ENCODE results near the gene AXIN1.
"Not testable (repeated sequence)": the region's sequence is repeated elsewhere in the genome, so short reads cannot be mapped to it uniquely, and the experiment has no call there.

The AXIN1 gene

DNA sequence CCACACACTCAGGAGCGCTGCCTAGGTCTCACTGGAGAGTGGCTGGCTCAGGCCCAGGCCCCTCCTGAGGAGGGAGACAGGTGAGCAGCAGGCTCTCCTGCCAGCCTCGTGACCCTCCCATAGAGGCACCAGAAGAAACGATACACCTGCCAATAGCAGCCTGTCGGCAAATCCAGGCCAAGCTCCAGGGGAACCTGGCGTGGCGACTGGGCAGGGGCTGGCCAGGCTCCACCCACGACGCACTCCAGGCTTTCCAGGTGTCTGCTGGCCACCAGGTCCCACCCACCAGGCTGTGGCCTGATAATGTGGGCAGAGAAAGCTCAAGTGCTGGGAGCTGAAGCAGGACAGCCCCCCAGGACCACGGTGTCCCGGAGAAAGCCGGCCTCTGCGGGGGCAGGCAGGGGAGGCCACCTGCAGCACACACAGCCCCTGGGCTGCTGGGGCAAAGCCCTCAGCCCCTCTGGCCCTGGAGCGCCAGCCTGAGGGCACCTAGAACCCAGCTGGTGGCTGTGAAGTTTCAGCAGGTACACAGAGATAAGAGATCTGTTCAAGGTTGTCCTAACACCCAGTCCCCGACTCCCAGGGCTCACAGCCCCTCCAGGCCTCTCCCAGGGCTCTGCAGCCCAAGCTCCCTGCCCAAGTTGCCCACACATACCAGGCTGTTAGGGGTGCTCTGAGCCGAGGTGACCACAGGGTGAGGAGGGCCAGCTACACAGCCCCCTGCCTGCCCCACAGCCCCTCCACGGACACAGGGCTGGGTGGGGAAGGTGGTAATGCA lies 26.8 kb upstream of the AXIN1 start:
- Histone ChIP-seq H3K27ac (ENCODE audit: low read depth, low read length) (no peak overlapping the region), H3K4me1 (ENCODE audit: control insufficient read depth, insufficient read depth, low read length) (peaks cover 2% of the 10 kb centered on the region), H3K27me3 (ENCODE audit: control insufficient read depth, insufficient read depth, low read length) (no peaks in the 10 kb centered on the region), H3K4me3 (ENCODE audit: low read length) (peak overlapping the region; percentile 4), H3K9ac (ENCODE audit: low read length) (no peak overlapping the region), H3K36me3 (ENCODE audit: control insufficient read depth, insufficient read depth, low read length) (peaks cover 13% of the 10 kb centered on the region)

DNA sequence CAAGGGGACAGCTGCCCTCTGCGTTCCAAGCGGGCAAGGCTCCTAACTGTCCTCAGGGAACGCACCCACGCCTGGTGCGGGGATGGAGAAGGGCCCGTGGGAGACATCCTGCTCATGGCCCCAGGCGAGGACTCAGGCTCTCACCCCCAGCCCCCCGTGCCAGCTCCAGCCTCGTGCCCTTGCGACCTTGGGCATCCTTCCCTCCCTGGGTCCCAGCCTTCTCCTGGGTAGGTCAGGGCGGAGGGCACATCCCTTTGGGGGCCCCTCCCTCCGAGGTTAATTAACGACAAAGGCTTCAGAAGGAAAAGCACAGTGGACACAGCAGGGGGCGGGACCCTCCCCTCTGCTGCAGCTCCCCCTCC lies 26.3 kb upstream of the AXIN1 start:
- no peak overlapping the region for H3K4me3 ChIP-seq (ENCODE audit: low read length)
- no peak overlapping the region for H3K9ac ChIP-seq (ENCODE audit: low read length)
- H3K4me1 ChIP-seq (ENCODE audit: control insufficient read depth, insufficient read depth, low read length): peaks cover 2% of the 10 kb centered on the region
- peaks cover 16% of the 10 kb centered on the region for H3K36me3 ChIP-seq (ENCODE audit: control insufficient read depth, insufficient read depth, low read length)
- no peak overlapping the region for H3K27ac ChIP-seq (ENCODE audit: low read depth, low read length)
- no peaks in the 10 kb centered on the region for H3K27me3 ChIP-seq (ENCODE audit: control insufficient read depth, insufficient read depth, low read length)

DNA sequence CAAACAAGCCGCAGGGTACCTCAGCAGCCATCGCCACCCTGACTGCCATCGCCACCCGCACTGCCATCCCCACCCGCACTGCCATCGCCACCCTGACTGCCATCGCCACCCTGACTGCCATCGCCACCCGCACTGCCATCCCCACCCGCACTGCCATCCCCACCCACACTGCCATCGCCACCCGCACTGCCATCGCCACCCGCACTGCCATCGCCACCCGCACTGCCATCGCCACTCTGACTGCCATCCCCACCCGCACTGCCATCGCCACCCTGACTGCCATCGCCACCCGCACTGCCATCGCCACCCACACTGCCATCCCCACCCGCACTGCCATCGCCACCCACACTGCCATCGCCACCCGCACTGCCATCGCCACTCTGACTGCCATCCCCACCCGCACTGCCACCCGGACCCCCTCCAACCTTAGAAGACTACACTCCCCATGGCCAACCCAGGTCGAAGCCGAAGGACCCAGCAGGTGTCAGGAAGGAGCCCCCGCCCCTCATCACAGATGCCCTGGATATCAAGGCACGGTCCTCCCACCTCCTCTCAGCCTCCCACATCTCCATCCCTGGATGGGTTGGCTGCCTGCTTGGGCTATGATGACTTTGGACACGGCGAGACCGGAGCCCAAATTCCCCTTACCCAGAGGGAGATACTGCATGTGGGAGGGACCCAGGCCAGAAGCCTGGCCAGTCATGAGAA lies 25.7 kb upstream of the AXIN1 start:
- H3K36me3 ChIP-seq (ENCODE audit: control insufficient read depth, insufficient read depth, low read length): peaks cover 17% of the 10 kb centered on the region
- not testable (repeated sequence) for H3K27ac ChIP-seq (ENCODE audit: low read depth, low read length); H3K4me1 ChIP-seq (ENCODE audit: control insufficient read depth, insufficient read depth, low read length); H3K9ac ChIP-seq (ENCODE audit: low read length); H3K27me3 ChIP-seq (ENCODE audit: control insufficient read depth, insufficient read depth, low read length); H3K4me3 ChIP-seq (ENCODE audit: low read length)

GRCh38 chr16:377419-377951 lies 25.0 kb upstream of the AXIN1 start:
- Histone ChIP-seq H3K4me1 (ENCODE audit: control insufficient read depth, insufficient read depth, low read length) (peaks cover 2% of the 10 kb centered on the region), H3K9ac (ENCODE audit: low read length) (no peak overlapping the region), H3K36me3 (ENCODE audit: control insufficient read depth, insufficient read depth, low read length) (peaks cover 21% of the 10 kb centered on the region), H3K4me3 (ENCODE audit: low read length) (no peak overlapping the region), H3K27me3 (ENCODE audit: control insufficient read depth, insufficient read depth, low read length) (no peaks in the 10 kb centered on the region), H3K27ac (ENCODE audit: low read depth, low read length) (no peak overlapping the region)

DNA sequence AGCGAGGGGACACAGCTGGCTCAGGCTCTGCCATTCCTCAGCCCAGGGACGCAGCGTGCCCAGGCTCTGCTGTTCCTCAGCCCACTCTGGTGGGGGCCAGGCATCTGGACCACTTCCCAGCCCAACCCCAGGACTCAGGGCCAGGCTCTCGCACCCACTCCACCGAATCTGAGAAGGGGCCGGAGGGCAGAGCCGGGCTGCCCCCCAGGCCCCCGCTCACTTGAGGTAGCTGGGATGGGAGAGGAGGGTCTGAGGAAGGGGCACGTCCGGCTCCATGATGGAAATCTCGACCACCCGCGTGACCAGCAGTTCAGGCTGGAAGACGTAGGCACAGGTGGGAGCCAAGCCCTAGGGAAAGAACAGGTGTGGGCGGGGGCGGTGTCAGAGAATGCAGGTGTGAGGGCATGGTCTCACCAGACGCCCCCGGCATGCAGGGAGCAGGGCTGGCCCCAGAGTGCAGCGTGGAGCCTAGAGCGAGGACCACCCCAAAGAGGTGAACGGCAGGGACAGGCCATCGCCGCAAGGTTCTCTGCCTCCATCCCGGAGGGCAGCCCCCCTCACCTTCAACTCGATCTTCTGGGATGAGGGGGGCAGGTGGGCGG lies 24.4 kb upstream of the AXIN1 start:
- Histone ChIP-seq H3K4me3 (ENCODE audit: low read length) (no peak overlapping the region), H3K36me3 (ENCODE audit: control insufficient read depth, insufficient read depth, low read length) (peaks cover 22% of the 10 kb centered on the region), H3K27ac (ENCODE audit: low read depth, low read length) (no peak overlapping the region), H3K27me3 (ENCODE audit: control insufficient read depth, insufficient read depth, low read length) (no peaks in the 10 kb centered on the region), H3K4me1 (ENCODE audit: control insufficient read depth, insufficient read depth, low read length) (peaks cover 2% of the 10 kb centered on the region), H3K9ac (ENCODE audit: low read length) (no peak overlapping the region)

GRCh38 chr16:375927-376816 lies 23.6 kb upstream of the AXIN1 start:
- Histone ChIP-seq H3K4me1 (ENCODE audit: control insufficient read depth, insufficient read depth, low read length) (peaks cover 2% of the 10 kb centered on the region), H3K4me3 (ENCODE audit: low read length) (no peak overlapping the region), H3K27ac (ENCODE audit: low read depth, low read length) (no peak overlapping the region), H3K9ac (ENCODE audit: low read length) (no peak overlapping the region), H3K27me3 (ENCODE audit: control insufficient read depth, insufficient read depth, low read length) (no peaks in the 10 kb centered on the region), H3K36me3 (ENCODE audit: control insufficient read depth, insufficient read depth, low read length) (peaks cover 23% of the 10 kb centered on the region)

DNA sequence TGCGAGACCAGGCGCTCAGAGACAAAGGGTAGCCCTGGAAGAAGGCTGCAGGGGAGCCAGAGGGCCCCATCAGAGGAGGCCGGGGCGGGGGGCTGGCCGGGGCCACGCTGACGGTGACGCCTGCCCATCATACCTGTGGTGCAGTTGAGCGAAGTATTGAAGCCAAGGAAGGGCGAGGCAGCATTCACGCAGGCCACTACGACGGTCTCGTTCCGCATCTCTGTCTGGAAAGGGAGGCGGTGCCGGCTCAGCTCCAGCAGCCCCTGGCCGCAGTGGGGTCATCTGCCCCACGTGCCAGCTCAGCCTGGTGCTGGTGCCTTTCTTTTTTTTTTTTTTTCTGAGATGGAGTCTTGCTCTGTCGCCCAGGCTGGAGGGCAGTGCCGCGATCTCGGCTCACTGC lies 22.7 kb upstream of the AXIN1 start:
- Histone ChIP-seq H3K27ac (ENCODE audit: low read depth, low read length) (no peak overlapping the region), H3K4me3 (ENCODE audit: low read length) (no peak overlapping the region), H3K36me3 (ENCODE audit: control insufficient read depth, insufficient read depth, low read length) (peaks cover 23% of the 10 kb centered on the region), H3K9ac (ENCODE audit: low read length) (no peak overlapping the region), H3K27me3 (ENCODE audit: control insufficient read depth, insufficient read depth, low read length) (no peaks in the 10 kb centered on the region), H3K4me1 (ENCODE audit: control insufficient read depth, insufficient read depth, low read length) (peaks cover 4% of the 10 kb centered on the region)

GRCh38 chr16:374616-374926 lies 22.0 kb upstream of the AXIN1 start:
- Histone ChIP-seq H3K4me3 (ENCODE audit: low read length) (no peak overlapping the region), H3K4me1 (ENCODE audit: control insufficient read depth, insufficient read depth, low read length) (peaks cover 8% of the 10 kb centered on the region), H3K9ac (ENCODE audit: low read length) (no peak overlapping the region), H3K27me3 (ENCODE audit: control insufficient read depth, insufficient read depth, low read length) (no peaks in the 10 kb centered on the region), H3K27ac (ENCODE audit: low read depth, low read length) (no peak overlapping the region), H3K36me3 (ENCODE audit: control insufficient read depth, insufficient read depth, low read length) (peaks cover 23% of the 10 kb centered on the region)

DNA sequence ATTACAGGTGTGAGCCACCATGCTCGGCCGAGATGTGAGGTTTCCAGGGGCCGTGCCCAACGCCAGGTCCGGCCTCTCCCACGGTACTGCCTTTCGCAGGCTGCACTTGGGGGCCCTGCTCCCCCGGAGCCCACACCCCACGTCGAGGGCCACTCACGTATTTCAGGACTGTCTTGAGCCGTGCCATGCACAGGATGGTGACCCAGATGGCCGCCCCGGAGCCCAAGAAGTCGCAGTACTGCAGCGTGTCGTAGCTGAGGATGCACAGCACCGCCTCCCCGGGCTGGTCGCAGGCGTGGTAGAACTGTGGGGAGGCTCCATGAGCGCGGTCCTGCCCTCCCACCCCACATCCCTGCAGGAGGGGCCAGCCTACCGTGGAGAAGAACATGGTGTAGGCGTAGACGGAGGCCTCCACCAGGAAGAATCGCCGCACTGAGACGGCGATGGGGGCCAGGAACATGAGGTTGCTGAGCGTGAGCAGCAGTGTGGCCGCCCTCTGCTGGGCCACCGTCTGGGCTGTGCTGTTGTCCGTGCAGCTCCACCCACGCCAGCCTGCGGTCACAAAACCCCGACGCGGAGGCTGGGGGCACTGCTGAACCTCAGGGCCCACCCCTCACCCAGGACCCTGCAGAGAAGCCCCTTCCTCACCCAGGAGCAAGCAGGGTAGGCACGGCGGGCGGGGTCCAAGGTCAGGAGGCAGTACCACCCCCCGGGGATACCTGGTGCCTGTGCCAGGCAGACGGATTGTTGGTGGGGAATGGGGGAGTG lies 21.5 kb upstream of the AXIN1 start:
- H3K36me3 ChIP-seq (ENCODE audit: control insufficient read depth, insufficient read depth, low read length): peaks cover 23% of the 10 kb centered on the region
- H3K9ac ChIP-seq (ENCODE audit: low read length): no peak overlapping the region

GRCh38 chr16:373020-373598 lies 20.6 kb upstream of the AXIN1 start:
- Histone ChIP-seq H3K27me3 (ENCODE audit: control insufficient read depth, insufficient read depth, low read length) (no peaks in the 10 kb centered on the region), H3K4me3 (ENCODE audit: low read length) (no peak overlapping the region), H3K4me1 (ENCODE audit: control insufficient read depth, insufficient read depth, low read length) (peaks cover 9% of the 10 kb centered on the region), H3K9ac (ENCODE audit: low read length) (no peak overlapping the region), H3K27ac (ENCODE audit: low read depth, low read length) (no peak overlapping the region), H3K36me3 (ENCODE audit: control insufficient read depth, insufficient read depth, low read length) (peaks cover 27% of the 10 kb centered on the region)

More for the DNA sequence above, 21.5 kb upstream of the AXIN1 start:
- no peak overlapping the region for H3K4me3 ChIP-seq (ENCODE audit: low read length)
- H3K4me1 ChIP-seq (ENCODE audit: control insufficient read depth, insufficient read depth, low read length): peaks cover 9% of the 10 kb centered on the region
- H3K27ac ChIP-seq (ENCODE audit: low read depth, low read length): no peak overlapping the region
- no peaks in the 10 kb centered on the region for H3K27me3 ChIP-seq (ENCODE audit: control insufficient read depth, insufficient read depth, low read length)

- Histone ChIP-seq H3K36me3 (ENCODE audit: control insufficient read depth, insufficient read depth, low read length) (peaks cover 34% of the 10 kb centered on the region), H3K27ac (ENCODE audit: low read depth, low read length) (no peak overlapping the region), H3K4me1 (ENCODE audit: control insufficient read depth, insufficient read depth, low read length) (peaks cover 9% of the 10 kb centered on the region), H3K27me3 (ENCODE audit: control insufficient read depth, insufficient read depth, low read length) (no peaks in the 10 kb centered on the region), H3K4me3 (ENCODE audit: low read length) (no peak overlapping the region), H3K9ac (ENCODE audit: low read length) (no peak overlapping the region)
Measured at GRCh38 chr16:372302-372983, 19.9 kb upstream of the AXIN1 start.
